Activated CD4-positive, alpha-beta T cell treated with anti-CD3 and anti-CD28 coated beads, Interleukin-2, amount 50 U/mL, for 24 hours (primary cell): ENCODE data around the gene RELB.
A peak's percentile ranks its signal among the peaks of the same experiment; 100 is the strongest.

ENCODE experiments used
- DNase-seq, 2 donors: peaks; one replicate each; pipeline ENCODE4 v3.0.0-alpha.2; 2020; ENCODE audit warnings: low read depth in 1 of 2, low spot score in 1 of 2

RELB gene

DNA sequence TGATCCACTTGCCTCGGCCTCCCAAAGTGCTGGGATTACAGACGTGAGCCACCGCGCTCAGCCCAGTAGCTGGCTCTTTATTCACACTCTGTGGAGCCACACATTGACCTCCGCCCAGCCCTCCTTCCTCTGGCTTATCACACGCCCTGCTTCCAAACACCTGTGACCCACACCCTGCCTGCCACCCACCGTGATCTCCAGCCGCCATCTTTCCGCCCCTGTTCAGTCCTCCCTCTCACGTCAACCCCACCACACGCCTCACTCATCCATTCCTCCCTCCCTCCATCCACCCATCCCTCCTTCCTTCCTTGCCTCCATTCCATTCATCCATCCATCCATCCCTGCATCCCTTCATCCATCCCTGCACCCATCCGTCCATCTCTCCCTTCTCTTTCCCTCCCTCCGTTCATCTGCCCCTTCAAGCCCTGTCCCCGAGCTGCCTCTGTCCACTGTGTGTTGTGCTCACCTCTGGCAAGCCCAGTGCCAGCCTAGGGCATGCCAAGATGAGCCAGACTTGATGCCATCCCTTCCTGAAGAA lies 57.4 kb downstream of the RELB start:
- DNase-seq: no peak

DNA sequence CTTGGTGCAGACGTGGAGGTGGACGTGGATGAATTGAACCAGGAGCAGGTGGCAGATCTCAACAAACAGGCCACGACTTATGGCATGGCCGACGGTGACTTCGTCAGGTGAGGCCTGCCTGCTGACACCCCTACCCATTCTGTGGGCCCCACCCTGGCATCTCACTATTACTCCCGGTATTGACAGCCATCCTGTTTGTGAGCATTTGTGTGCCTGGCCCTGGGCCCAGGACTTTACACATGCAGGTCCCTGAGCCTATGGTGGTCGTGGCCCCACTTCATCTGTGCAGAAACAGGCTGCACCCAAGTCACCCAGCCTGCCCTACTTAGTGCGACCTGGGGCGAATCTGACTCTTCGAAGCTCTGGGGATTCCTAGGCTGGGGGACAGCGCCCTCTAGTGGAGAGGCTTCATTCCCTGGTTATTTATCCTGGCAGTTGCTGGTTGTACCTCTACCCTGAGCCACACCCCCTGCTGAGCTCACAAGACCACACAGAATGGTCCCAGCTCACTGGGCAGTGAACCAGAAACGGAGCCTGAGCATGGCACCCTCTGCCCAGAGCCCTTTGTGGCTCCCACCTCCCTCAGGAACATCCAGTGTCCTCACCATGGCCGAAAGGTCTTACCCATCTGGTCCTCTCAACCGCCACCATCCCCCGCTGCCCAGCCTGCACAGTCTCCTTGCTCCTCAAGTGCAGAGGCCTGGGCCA lies 58.1 kb downstream of the RELB start:
- DNase-seq: peak; percentile 75 to 78

DNA sequence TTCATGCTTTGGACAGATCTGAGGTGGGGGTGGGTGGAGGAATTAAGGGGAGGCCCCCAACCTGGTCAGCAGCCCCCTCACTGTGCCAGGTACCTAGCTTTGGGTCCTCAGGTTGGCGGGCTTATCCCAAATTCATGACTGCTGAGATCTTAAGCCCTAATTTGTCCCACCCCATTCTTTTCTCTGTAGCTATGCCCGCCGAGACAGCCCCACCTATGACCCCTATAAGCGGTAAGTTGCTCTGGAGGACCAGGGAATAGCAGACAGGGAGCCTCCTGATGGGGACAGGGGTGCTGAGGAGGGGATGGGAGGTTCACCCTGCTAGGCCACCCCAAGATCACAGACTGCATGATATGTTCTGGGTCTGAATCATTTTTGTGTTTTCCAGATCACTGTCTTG lies 60.7 kb downstream of the RELB start:
- DNase-seq: no peak

DNA sequence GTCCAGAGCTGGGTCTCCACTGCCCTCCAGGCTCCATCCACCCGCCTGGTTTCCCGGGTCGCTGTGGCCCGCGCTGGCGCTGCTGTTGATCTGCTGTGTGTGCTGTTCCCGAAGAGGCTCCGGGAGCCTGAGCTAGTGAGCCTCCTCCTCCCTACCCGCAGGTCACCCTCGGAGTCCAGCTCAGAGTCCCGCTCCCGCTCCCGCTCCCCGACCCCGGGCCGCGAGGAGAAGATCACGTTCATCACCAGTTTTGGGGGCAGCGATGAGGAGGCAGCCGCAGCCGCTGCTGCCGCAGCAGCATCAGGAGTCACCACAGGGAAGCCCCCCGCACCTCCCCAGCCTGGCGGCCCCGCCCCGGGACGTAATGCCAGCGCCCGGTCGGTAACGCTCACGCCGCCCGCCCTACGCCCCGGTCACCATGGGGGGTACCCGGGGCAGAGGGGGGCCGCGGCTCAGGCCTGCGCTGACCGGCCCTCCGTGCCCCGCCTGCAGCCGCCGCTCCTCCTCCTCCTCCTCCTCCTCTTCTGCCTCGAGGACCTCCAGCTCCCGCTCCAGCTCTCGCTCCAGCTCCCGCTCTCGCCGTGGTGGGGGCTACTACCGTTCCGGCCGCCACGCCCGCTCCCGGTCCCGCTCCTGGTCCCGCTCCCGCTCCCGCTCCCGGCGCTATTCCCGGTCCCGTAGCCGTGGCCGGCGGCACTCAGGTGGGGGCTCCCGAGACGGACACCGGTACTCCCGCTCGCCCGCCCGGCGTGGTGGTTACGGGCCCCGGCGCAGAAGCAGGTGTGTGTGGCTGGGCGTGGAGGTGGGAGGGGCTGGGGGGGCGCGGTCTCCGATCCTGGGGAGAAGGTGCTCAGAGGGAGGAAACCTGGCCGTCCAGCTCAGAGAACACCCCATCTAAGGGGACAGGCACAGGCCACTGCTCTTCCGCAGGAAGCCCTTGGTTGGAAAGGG lies 62.9 kb downstream of the RELB start:
- DNase-seq: no peak

DNA sequence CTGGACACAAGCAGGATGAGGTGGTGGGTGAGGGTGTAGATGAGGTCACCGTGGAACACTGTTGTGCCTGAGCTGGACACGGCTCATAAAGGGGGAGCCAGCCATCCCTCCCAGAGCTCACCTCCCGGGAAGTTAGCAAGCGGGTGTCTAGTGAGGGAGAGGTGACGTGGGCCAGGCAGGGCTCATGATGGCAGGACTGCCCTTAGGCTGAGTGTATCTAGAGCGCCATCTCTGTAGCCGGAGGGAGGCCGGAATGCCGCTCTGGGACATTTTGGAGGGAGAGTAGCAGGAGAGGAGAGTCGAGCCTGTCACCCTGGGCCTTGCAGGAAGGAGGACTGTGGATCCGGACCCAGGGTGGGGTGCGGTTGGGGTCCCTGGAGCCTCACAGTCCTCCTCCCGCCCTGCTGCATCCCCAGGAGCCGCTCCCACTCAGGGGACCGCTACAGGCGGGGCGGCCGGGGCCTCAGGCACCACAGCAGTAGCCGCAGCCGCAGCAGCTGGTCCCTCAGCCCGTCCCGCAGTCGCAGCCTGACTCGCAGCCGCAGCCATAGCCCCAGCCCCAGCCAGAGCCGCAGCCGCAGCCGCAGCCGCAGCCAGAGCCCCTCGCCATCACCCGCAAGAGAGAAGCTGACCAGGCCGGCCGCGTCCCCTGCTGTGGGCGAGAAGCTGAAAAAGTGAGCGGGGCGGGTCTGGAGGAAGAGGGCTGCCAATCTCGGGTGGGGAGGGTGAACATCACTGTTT lies 65.8 kb downstream of the RELB start:
- DNase-seq: no peak

DNA sequence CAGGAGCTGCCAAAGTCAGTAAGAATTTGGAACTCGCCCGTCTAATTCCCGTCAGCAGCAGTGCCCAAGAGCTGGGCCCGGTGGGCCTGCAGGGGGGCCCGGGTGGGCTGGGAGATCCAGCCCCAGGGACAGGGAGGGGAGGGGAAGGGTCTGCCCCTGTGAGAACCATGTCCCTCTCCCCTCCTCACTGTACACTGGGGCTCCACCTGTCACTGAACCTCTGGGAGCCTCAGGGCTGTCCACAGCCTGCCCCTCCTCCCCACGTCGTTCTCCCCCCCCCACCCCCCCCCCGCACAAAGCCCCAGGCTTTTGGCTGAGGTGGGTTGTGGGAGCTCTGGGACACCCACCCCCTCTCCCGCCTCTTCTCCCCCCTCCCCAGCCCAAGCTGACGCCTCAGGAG lies 66.8 kb downstream of the RELB start:
- DNase-seq: no peak

DNA sequence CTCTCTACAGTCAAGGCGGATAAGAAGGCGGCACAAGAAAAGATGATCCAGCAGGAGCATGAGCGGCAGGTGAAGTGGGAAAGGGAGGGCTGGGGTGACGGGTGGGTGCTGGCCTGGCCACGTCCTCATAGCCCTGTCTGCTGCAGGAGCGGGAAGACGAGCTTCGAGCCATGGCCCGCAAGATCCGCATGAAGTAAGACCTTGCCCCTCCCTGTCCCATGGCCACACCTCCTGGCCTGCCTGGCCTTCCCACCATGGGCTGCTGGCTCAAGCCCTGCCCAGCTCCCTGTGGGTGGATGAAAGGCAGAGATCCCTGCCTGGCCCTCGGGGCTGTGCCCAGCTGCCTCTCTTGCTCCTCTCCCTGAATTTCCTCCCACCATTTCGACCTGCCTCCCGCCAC lies 67.8 kb downstream of the RELB start:
- no peak for DNase-seq

DNA sequence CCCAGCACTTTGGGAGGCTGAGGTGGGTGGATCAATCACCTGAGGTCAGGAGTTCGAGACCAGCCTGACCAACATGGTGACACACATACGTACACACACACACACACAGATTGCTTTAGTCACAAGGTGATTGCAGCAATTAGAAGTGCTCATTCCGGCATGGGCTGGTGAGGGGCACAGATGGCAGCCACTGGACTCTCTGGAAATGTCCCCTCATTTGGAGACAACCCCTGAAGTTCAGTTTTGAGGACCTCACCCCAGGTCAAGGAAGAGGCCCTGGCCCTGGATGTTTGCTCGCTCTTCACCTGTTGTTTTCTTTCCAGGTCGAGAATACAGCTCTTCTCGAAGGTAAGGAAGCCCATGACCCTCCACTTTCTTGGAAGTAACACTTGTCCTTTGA lies 69.0 kb downstream of the RELB start:
- no peak for DNase-seq

DNA sequence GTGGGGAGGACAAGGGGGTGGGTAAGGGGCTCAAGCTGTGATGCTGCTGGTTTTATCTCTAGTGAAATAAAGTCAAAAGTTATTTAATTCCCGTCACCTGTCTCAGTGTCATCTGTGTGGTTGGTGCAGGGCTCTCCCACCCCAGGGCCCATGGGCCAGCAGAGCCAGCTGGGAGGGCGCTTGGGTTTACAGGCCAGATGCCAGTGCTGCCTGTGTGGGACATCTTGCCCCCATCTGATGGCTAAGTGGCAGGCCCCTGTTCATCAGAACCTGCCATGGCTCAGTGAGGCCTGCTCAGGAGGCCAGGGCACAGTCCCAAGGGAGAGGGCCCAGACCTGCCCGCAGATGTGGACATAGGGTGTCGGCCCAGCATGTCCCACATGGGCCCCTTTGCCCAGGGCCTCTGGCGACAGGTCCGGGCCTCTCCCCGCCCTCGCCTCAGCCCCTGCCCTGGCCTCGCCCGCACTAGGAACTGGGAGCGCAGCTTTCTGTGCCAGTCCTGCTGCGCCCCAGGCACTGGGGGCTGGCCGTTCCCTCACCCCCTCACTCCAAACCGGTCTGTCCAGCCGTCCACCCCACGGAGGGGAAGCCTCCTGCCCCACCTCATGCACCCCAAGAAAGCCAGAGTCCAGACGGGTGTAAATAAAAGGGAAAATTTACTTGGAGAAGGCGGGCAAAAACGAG lies 69.7 kb downstream of the RELB start:
- no peak for DNase-seq

DNA sequence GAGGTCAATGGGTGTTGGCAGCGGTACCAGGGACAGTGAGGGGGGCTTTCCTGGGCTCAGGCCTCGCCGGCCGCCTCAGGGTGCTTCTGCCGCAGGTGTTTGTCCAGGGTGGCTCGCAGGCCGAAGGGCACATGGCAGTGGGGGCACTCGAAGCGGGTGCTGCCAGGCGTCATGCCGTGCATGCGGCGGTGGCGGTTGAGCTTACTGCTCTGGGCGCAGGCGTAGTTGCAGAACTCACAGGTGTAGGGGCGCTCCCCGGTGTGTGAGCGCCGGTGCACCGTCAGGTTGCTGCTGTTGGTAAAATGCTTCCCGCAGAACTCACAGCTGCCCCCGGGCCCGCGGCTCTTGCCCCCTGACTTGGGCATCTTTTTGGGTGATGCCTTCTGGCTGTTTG lies 70.3 kb downstream of the RELB start:
- DNase-seq: no peak

DNA sequence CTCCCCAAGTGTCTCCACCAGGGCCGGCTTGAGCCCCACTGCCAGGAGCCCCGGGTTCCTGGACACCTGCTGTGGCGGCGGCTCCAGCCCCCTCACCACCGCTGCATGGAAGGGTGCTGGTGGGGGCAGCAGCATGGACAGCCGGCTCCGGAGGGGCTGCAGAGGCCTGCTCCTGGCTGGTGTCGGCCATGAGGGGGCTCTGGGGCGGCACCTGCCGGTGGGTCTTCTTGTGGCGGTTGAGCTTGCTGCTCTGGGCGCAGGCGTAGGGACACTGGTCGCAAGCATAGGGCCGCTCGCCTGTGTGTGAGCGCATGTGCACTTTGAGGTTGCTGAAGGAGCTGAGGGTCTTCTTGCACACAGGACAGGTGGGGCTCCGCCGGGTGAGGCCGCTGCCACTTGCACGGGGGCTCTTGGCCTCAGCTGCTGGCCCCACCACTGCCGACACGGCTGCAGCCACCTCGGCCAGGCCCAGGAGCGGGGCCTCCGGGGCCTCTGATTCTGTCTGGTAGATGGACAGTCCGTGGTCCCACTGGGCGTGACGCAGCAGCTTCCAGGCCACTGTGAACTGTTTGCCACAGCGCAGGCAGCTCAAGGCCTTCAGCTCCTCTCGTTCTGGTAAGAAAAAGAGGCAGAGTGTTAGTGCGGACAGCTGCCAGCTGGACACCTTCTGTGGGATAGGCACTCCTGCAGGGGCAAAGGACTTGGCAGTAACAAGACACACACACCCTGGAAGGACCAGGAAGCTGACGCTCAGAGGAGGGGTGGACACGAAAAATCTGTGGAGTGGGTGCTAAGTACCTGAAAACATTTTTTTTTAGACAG lies 70.9 kb downstream of the RELB start:
- no peak for DNase-seq

DNA sequence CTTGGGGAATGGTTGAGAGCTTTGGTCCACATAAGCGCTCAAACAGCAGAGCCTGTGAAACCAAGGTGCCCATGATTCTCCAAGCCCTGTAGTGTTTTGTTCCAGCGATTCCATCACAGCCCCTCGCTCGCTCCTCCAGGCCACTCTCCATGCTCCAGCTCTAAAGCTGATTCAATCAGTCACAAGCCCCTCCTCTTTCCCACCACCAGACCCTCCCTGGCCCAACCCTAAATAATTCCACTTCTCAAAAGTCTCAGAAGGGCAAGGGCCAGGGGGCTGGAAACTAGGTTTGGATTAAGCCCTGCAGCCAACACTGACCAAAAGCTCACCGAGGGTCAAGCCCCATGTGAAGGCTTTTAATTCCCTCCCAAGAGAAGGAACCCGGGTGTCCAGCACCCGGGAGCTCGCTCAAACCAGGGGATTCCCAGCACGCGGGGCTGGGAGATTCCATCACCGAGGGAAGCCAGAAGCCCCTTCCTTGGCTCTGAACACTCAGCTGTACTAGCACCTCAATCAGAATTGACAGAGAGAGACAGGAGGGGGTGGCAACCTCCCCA lies 73.6 kb downstream of the RELB start:
- DNase-seq: no peak

DNA sequence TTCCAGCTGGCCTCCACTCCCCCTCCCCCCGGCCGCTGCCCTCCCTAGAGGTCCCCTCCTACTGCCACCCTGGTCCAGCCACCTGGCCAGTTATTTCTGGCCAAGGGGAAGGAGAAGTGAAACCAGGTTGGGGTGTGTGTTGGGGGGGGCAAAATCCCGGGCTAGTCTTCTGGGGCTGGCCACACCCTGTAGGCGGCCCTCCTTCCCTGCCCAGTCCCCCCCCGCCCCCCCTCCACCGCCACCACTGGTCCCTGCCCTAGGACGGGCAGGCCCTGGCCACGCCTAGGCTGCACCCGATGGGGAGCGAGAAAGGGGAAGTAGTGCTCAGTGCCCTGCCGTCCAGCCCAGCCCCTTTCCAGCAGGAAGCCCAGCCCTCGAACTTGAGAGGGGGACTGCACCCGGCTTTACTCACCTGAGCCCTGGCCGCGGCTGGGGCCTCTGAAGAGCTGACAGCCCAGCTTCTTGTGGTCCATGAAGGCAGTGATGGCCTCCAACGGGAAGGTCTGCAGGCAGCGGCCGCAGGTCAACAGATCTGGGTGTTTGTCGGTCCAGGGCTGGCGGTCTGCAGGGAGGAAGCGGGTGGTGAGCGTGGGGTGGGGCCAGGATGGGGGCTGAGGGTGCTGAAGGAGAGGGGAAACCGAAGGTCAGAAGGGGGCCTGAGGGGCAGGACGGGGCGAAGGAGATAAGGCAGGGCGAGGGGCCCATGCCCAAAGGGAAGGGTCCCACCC lies 74.2 kb downstream of the RELB start:
- no peak for DNase-seq

DNA sequence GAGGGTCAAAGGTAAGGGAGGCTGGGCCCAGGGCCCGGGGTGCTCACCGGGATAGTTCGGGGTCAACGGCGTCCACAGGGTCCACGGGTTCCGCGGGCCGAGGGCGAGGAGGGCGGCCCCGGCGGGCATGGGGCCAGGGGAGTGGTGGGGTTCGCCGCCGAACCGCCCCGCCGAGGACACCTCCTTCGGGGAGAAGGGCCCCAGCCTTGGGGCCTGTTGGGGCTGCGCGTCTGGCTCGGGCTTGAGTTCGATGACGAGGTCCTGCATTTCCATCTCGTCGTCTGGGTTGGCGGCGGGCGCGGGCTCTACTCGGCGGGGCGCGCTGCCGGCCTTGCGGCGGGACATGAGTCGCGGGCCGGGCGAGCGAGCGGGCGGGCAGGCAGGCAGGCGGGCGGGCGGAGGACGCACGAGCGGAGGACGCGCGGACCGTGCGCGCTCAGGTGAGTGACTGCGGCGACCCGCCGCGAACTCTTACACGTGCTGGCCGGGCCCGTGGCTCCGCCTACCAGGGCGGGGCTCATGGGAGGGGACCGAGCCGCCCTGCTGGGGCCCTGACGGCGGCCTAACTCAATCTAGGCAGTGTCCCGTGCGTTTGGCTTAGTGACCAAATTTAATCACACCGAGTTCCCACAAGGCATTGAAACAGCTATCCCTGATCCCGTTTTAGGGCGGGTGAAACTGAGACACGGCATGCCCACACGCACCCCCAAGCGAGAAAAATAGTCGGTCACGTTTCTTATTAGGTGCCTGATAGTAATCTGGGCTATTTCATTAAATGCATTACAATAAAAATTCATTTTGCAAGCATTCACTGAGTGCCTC lies 75.0 kb downstream of the RELB start, which contains the start of gene ZNF296:
Gene ZNF296, minus strand, starts transcription at position 450 of the 822 bp plus-strand sequence. Its CDS starts 105 bp downstream, at position 345.
- DNase-seq: peak; percentile 57 to 71

DNA sequence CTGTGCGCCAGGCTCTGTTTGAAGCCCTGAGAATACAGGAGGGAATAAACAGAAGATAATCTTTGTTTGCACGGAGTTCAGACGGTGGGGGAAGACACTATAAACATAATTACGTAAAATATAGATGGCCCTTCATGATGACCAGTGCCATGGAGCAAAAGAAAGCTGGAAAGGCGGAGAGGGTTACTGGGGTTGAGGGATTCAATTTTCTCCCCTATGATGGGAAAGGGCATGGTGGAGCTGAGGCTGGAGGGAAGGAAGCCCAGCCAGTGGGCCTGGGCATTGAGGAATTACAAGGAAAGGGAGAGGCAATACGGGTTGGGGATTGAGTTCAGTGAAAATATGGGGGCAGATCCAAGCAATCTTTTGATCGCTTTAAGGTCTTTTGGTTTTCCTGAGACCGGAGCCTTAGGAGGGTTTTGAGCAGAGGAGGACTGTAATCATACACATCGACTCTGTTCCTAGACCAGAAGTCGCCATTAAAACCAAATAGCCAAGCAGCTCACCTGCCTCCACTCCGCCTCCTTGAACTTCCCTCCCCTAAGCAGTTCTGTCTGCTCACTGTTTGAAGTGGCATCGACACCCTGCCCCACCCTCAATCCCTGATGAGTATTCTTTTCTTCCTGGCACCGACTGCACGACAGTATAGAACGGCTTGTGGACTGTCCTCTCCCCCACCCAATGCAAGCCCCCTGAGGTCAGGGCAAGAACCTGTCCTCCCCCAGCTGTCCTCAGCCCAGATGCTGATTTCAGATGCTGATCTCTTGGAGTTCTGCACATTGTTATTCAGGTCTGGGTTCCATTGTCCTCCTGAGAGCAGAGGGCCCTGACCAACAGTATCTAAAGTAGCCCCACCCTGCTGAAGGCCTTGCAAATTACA lies 75.8 kb downstream of the RELB start:
- DNase-seq: no peak

DNA sequence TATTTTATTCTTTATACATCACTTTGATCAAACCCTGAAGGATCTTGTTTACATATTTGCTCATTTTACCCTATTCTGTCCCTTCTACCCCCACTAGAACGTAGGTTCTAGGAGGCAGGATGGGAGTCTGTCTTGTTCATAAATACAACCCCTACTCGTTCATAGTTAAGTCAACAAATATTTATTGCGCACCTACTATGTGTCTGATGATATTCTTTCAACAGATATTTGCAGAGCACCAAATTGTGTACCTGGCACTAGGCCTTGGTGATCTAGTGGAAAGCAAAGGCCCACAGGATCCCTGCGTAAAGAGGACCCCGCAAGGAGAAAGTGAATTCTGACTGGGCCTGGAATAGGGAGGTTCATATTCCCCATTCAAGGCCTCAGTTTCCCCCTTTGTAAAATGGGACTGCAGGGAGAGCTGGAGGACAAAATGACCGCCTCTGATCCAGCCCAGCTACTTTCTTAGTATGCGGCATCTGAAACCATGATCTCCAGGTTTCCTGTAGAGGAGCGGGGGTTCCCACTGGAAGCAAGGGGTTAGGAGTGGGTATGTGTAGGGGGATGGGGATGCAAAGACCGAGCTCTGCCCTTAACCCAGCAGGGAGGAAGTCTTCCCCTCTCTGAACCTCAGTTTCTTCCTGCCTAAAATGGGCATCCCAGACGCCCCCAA lies 77.3 kb downstream of the RELB start:
- DNase-seq: no peak
